HepG2 (cell line): ENCODE data around the gene PIMREG. TPM values are rescaled to one million over a fixed set of nuclear protein-coding genes. Genes with fewer than 3 reads are reported as not detected.

Experiments
- ATAC-seq: fragments of 200-7000 bp; cut with Tn5 transposase; 3 replicates; pipeline ENCODE4 v1.9.1; 2020; ENCODE audit warnings: mild to moderate bottlenecking, moderate library complexity
- BruUV-seq: library from RNA; stranded (reverse); fragments of 400-500 nt; replicated peaks from 2 replicates; lab custom pipeline; 2021; lab: Mats Ljungman, UMichigan
- CTCF ChIA-PET: fragments of 300-600 bp; formaldehyde crosslinking; extraction: SDS; loops from one replicate; lab custom pipeline; 2021; ENCODE audit warnings: low total read pairs, inconsistent platforms, low intra/inter-chr PET ratio; lab: Yijun Ruan, JAX
- POLR2A ChIA-PET: fragments of 350-600 bp; sonication (Branson Sonifier 250); formaldehyde crosslinking; loops from one replicate; lab custom pipeline; 2020; ENCODE audit warnings: antibody characterized with exemption, inconsistent platforms; lab: Yijun Ruan, JAX
- DNase-seq: peaks from one replicate; pipeline ENCODE4 v3.0.0-alpha.2; 2015; ENCODE audit warnings: low spot score
- FAIRE-seq: peaks from 3 replicates; lab custom pipeline; 2011; peaks lifted over from hg19 to GRCh38; lab: Jason Lieb, UNC
- H2AFZ ChIP-seq: one replicate; pipeline ENCODE4 v1.6.1; 2011; ENCODE audit warnings: low read length, inconsistent platforms
- H3K27ac ChIP-seq: fragments of 300-600 bp; 3 replicates; pipeline ENCODE4 v1.8.0; 2011; ENCODE audit warnings: mixed run types, mild to moderate bottlenecking, mixed read lengths, low read length, inconsistent platforms; ENCODE audit not compliant: insufficient read depth; ENCODE audit errors: extremely low read length
- H3K27me3 ChIP-seq, 2 experiments: fragments of 200-600 bp in 1 of 2; 2 replicates in 1 of 2; 3 replicates in 1 of 2; pipeline versions ENCODE4 v1.6.0 to v1.8.0; 2011; ENCODE audit warnings: low read length in 2 of 2, mild to moderate bottlenecking in 2 of 2, moderate library complexity in 2 of 2, inconsistent platforms in 1 of 2; ENCODE audit not compliant: insufficient read depth in 2 of 2, control insufficient read depth in 1 of 2
- H3K36me3 ChIP-seq, 2 experiments: fragments of 200-600 bp in 1 of 2; replicated peaks in 1 of 2; 2 replicates in 1 of 2; 3 replicates in 1 of 2; pipeline versions ENCODE4 v1.5.1 to v1.8.0; 2011; ENCODE audit warnings: low read length in 2 of 2, inconsistent platforms in 1 of 2; ENCODE audit not compliant: insufficient read depth in 2 of 2, control insufficient read depth in 1 of 2
- H3K4me1 ChIP-seq: 2 replicates; pipeline ENCODE4 v1.5.1; 2012; ENCODE audit warnings: low read length, inconsistent platforms; ENCODE audit not compliant: insufficient read depth
- H3K4me2 ChIP-seq: 2 replicates; pipeline ENCODE4 v1.6.0; 2011; ENCODE audit warnings: low read depth, low read length, inconsistent platforms
- H3K4me3 ChIP-seq, 3 experiments: fragments of 200-600 bp in 1 of 3; sonication (generic), shearing (Covaris generic) in 1 of 3; replicated peaks in 1 of 3; 2 replicates each; pipeline ENCODE4 v1.5.1; 2011 to 2016; ENCODE audit warnings: low read length in 3 of 3, inconsistent platforms in 2 of 3, low read depth in 2 of 3, mild to moderate bottlenecking in 2 of 3, control low read depth in 1 of 3, mixed read lengths in 1 of 3; ENCODE audit not compliant: insufficient read depth in 1 of 3
- H3K79me2 ChIP-seq: one replicate; pipeline ENCODE4 v1.6.1; 2011; ENCODE audit warnings: low read length, inconsistent platforms; ENCODE audit not compliant: insufficient read depth
- H3K9ac ChIP-seq: 2 replicates; pipeline ENCODE4 v1.6.0; 2011; ENCODE audit warnings: mild to moderate bottlenecking, low read depth, low read length, inconsistent platforms; ENCODE audit not compliant: insufficient read depth
- H3K9me3 ChIP-seq: 2 replicates; pipeline ENCODE4 v1.5.1; 2012; ENCODE audit warnings: mild to moderate bottlenecking, low read length
- H4K20me1 ChIP-seq: 2 replicates; pipeline ENCODE4 v1.6.0; 2011; ENCODE audit warnings: inconsistent platforms, mild to moderate bottlenecking, low read length, moderate library complexity; ENCODE audit not compliant: insufficient read depth
- BORCS8-MEF2B ChIP-seq: sonication (generic); formaldehyde crosslinking; IDR thresholded peaks from 2 replicates; pipeline ENCODE4 v1.8.0; 2022; ENCODE audit warnings: mild to moderate bottlenecking, missing genetic modification reagents
- HNRNPL ChIP-seq: fragments of 200-400 bp; formaldehyde crosslinking; IDR thresholded peaks from 2 replicates; pipeline ENCODE4 v1.6.1; 2017; ENCODE audit warnings: mild to moderate bottlenecking, low read depth, low read length
- MED13 ChIP-seq: sonication (generic); formaldehyde crosslinking; IDR thresholded peaks from 2 replicates; pipeline ENCODE4 v1.5.0; 2020; ENCODE audit warnings: missing genetic modification reagents
- ONECUT2 ChIP-seq: sonication (generic); formaldehyde crosslinking; IDR thresholded peaks from 2 replicates; pipeline ENCODE4 v1.4.0; 2020; ENCODE audit warnings: missing genetic modification reagents
- PRMT3 ChIP-seq: sonication (generic); formaldehyde crosslinking; IDR thresholded peaks from 2 replicates; pipeline ENCODE4 v1.8.1; 2022; ENCODE audit warnings: low read depth, mild to moderate bottlenecking, moderate library complexity, missing genetic modification reagents, borderline replicate concordance
- ZNF264 ChIP-seq: sonication (generic); formaldehyde crosslinking; IDR thresholded peaks from 2 replicates; pipeline ENCODE4 v1.4.0; 2020; ENCODE audit warnings: missing genetic modification reagents
- ZNF552 ChIP-seq: sonication (generic); formaldehyde crosslinking; IDR thresholded peaks from 2 replicates; pipeline ENCODE4 v1.9.0; 2022; ENCODE audit warnings: missing genetic modification reagents, mild to moderate bottlenecking, borderline replicate concordance
- ZNF777 ChIP-seq: sonication (generic); formaldehyde crosslinking; IDR thresholded peaks from 2 replicates; pipeline ENCODE4 v1.4.0; 2020; ENCODE audit warnings: missing genetic modification reagents
- whole genome bisulfite sequencing: methylation state at CpG from one replicate; pipeline ENCODE4 v1.1.6; 2017; ENCODE audit warnings: low lambda C conversion rate; 5-methylcytosine and 5-hydroxymethylcytosine counted together
- in situ Hi-C: cut with HindIII; loops from 2 replicates; pipeline ENCODE4 v1.10.0; 2017; ENCODE audit warnings: low pct_unique_long_range_greater_than_20kb; ENCODE audit not compliant: extremely low pct_ligation_motif_present
- intact Hi-C: fragments of 100-400 bp; cut with micrococcal nuclease; formaldehyde crosslinking; loops from one replicate; pipeline ENCODE4 v1.10.0; 2022; ENCODE audit not compliant: unreplicated experiment
- polyA plus RNA-seq, 8 experiments: library from polyadenylated mRNA; depleted of rRNA in 3 of 8; stranded (reverse) in 7 of 8; unstranded in 1 of 8; fragments of >200 nt; fragmentation: Illumina TruSeq in 4 of 8; extraction: Trizol in 4 of 8; gene quantifications; 2 replicates each; pipeline versions ENCODE4 v1.2.1 to v1.2.3, GENCODE V29; 2011 to 2016; ENCODE audit warnings: low read depth in 4 of 8, missing spikeins in 1 of 8, mixed read lengths in 1 of 8; ENCODE audit not compliant: insufficient read depth in 1 of 8
- total RNA-seq, 5 experiments: library from RNA; depleted of rRNA; stranded (reverse); fragments of >200 nt; fragmentation: Illumina TruSeq; extraction: Trizol; gene quantifications; 2 replicates each; pipeline ENCODE4 v1.2.3, GENCODE V29; 2016; ENCODE audit warnings: low read depth in 1 of 5

Gene PIMREG
- total and polyA plus RNA-seq, 2 of the 13 experiments (the other 11 are each of a cell fraction or from before 2014, with no cell fraction given): 15.6 to 30.3 TPM

- H3K9ac ChIP-seq: no peak overlapping the region
- H3K27me3 ChIP-seq: no peaks in the 10 kb centered on the region; a peak in 1 of 5 replicates
- H2AFZ ChIP-seq: no peak overlapping the region
- in situ Hi-C loops: no loop called here
- POLR2A ChIA-PET: no interaction called here
- no peaks in the 10 kb centered on the region for H3K4me1 ChIP-seq
- H3K9me3 ChIP-seq: no peaks in the 10 kb centered on the region
- H3K4me2 ChIP-seq: no peak overlapping the region
- intact Hi-C loops: no loop called here
- CTCF ChIA-PET: no interaction called here
- no peak for ATAC-seq
- no TSS peak for BruUV-seq
- 25% methylated on average over 10 of the region's 15 CpGs for WGBS
- DNase-seq: no peak
- no peaks in the 10 kb centered on the region for H3K79me2 ChIP-seq
- no peak overlapping the region for H3K27ac ChIP-seq
- no peaks in the 10 kb centered on the region for H4K20me1 ChIP-seq
- no peak for TF ChIP-seq HNRNPL
- TF ChIP-seq ZNF264 (CRISPR knock-in tag): no peak
- no peak overlapping the region for H3K4me3 ChIP-seq
- FAIRE-seq: no peak
- H3K36me3 ChIP-seq: no peaks in the 10 kb centered on the region
Measured at GRCh38 chr17:6496640-6497441, 52.6 kb downstream of the PIMREG start.

GRCh38 chr17:6497496-6498221, 53.4 kb downstream of the PIMREG start:
- H3K9me3 ChIP-seq: no peaks in the 10 kb centered on the region
- H3K4me1 ChIP-seq: no peaks in the 10 kb centered on the region
- no peak overlapping the region; the same call in 1 of the 2 replicates for H3K4me2 ChIP-seq
- H4K20me1 ChIP-seq: no peaks in the 10 kb centered on the region
- intact Hi-C loops (no loop called here), in situ Hi-C loops (no loop called here)
- CTCF ChIA-PET: no interaction called here
- H3K4me3 ChIP-seq: no peak overlapping the region
- H3K79me2 ChIP-seq: no peaks in the 10 kb centered on the region
- H3K27ac ChIP-seq: no peak overlapping the region
- DNase-seq: no peak
- no peak overlapping the region for H3K9ac ChIP-seq
- TF ChIP-seq BORCS8-MEF2B (CRISPR knock-in tag) (no peak), ONECUT2 (CRISPR knock-in tag) (no peak), MED13 (CRISPR knock-in tag) (no peak), PRMT3 (no peak), ZNF777 (CRISPR knock-in tag) (no peak), ZNF552 (CRISPR knock-in tag) (no peak)
- no peaks in the 10 kb centered on the region for H3K36me3 ChIP-seq
- peak; percentile 44; the same call in 2 of the 3 replicates for ATAC-seq
- H3K27me3 ChIP-seq: no peaks in the 10 kb centered on the region; a peak in 1 of 5 replicates
- POLR2A ChIA-PET: no interaction called here
- WGBS: 30% methylated on average over 11 of the region's 17 CpGs
- BruUV-seq: no TSS peak
- H2AFZ ChIP-seq: no peak overlapping the region
- no peak for FAIRE-seq
